Caco-2 (cell line): ENCODE results near the gene CPNE2. TPM values are rescaled to one million over a fixed set of nuclear protein-coding genes. Genes with fewer than 3 reads are reported as not detected.

Experiments used
- BruUV-seq: library from RNA; stranded (reverse); fragments of 400-500 nt; replicated peaks from 2 replicates; lab custom pipeline; 2021; lab: Mats Ljungman, UMichigan
- CTCF ChIA-PET: fragments of 300-600 bp; sonication (Branson Sonifier 250); formaldehyde crosslinking; loops from one replicate; lab custom pipeline; 2022; ENCODE audit warnings: antibody characterized with exemption; lab: Charles Lee
- POLR2A ChIA-PET: fragments of 300-600 bp; sonication (Branson Sonifier 250); formaldehyde crosslinking; loops from one replicate; lab custom pipeline; 2022; ENCODE audit warnings: antibody characterized with exemption; lab: Charles Lee
- DNase-seq, 2 experiments: peaks; one replicate each; pipeline versions ENCODE4 v3.0.0 to v3.0.0-alpha.2; 2020 to 2022
- H3K27me3 ChIP-seq: replicated peaks from 2 replicates; pipeline ENCODE4 v1.6.0; 2011; ENCODE audit warnings: low read length; ENCODE audit not compliant: control insufficient read depth, insufficient read depth
- H3K36me3 ChIP-seq: 2 replicates; pipeline ENCODE4 v1.5.1; 2011; ENCODE audit warnings: low read length; ENCODE audit not compliant: control insufficient read depth, insufficient read depth
- H3K4me1 ChIP-seq: fragments of 250-450 bp; sonication (Bioruptor Pico); 2 replicates; pipeline ENCODE4 v1.5.1; 2020; ENCODE audit warnings: mild to moderate bottlenecking
- H3K4me3 ChIP-seq: 2 replicates; pipeline ENCODE4 v1.5.1; 2011; ENCODE audit warnings: low read depth, mild to moderate bottlenecking, control low read depth, low read length
- H3K9me3 ChIP-seq: fragments of 250-450 bp; sonication (Bioruptor Pico); 2 replicates; pipeline ENCODE4 v1.5.1; 2020; ENCODE audit warnings: mild to moderate bottlenecking, moderate library complexity
- H3K27ac Mint-ChIP-seq: one replicate; pipeline ENCODE4 v1.8.0; 2022; ENCODE audit warnings: mixed read lengths; ENCODE audit not compliant: unreplicated experiment
- H3K27me3 Mint-ChIP-seq: one replicate; pipeline ENCODE4 v1.8.0; 2022; ENCODE audit warnings: mixed read lengths; ENCODE audit not compliant: insufficient read depth, unreplicated experiment
- H3K36me3 Mint-ChIP-seq: one replicate; pipeline ENCODE4 v1.8.0; 2022; ENCODE audit warnings: mild to moderate bottlenecking, mixed read lengths; ENCODE audit not compliant: insufficient read depth, unreplicated experiment
- H3K4me1 Mint-ChIP-seq: one replicate; pipeline ENCODE4 v1.8.0; 2022; ENCODE audit warnings: low read depth, mixed read lengths; ENCODE audit not compliant: unreplicated experiment
- H3K4me3 Mint-ChIP-seq: one replicate; pipeline ENCODE4 v1.8.0; 2022; ENCODE audit warnings: mild to moderate bottlenecking, moderate library complexity, mixed read lengths; ENCODE audit not compliant: unreplicated experiment
- H3K9me3 Mint-ChIP-seq: one replicate; pipeline ENCODE4 v1.8.0; 2022; ENCODE audit warnings: mixed read lengths; ENCODE audit not compliant: unreplicated experiment
- intact Hi-C: fragments of 100-400 bp; cut with micrococcal nuclease; formaldehyde crosslinking; loops from one replicate; pipeline ENCODE4 v1.10.0; 2022; ENCODE audit not compliant: unreplicated experiment
- total RNA-seq: library from RNA; stranded (reverse); gene quantifications from 2 replicates; pipeline ENCODE4 v1.2.3, GENCODE V29; 2022
- TF ChIP-seq, protein P1 (sequence below), 2 experiments: fragments of 200-600 bp in 1 of 2; IDR thresholded peaks; 1 replicate in 1 of 2; 2 replicates in 1 of 2; pipeline versions ENCODE4 v1.5.1 to v1.8.0; 2011 to 2022; ENCODE audit warnings: antibody characterized with exemption in 1 of 2, control low read depth in 1 of 2, inconsistent platforms in 1 of 2, low read depth in 1 of 2, low read length in 1 of 2, mild to moderate bottlenecking in 1 of 2, moderate library complexity in 1 of 2; ENCODE audit not compliant: insufficient read depth in 1 of 2, severe bottlenecking in 1 of 2, unreplicated experiment in 1 of 2

The CPNE2 gene
- total RNA-seq, 1 experiment from 2014 or later, result 46.3 TPM

DNA sequence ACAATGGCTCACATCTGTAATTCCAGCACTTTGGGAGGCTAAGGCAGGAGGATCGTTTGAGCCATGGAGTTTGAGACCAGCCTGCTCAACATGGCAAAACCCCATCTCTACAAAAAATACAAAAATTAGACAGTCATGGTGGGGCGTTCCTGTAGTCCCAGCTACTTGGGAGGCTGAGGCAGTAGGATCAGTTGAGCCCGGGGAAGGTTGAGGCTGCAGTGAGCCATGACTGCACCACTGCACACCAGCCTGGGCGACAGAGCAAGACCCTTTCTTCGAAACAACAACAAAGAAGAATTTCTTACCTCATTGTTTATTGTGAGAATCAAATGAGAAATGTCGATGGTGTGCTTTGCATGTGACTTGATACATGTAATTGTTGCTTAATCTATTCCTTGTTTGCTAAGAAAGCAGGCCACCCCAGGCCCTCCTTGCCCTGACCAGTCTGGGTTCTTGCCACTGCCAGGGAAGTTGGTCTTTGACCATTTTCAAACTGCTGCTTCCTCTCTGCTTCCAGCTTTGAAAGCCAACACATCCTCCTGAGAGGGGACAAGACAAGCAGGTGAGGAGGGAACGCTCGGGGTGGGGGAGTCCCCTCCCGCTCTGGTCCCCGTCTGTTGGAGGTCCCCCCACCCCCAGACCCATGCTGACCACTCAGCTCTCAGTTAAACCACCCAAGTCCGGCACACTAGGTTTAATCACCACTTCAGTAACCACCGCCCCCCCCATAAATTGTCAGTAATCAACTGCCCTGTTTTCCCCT is 47.3 kb upstream of the CPNE2 start:
- no peak overlapping the region for H3K4me3 ChIP-seq
- H3K9me3 ChIP-seq, result no peaks in the 10 kb centered on the region
- Mint-ChIP-seq H3K4me3 (no peak overlapping the region), H3K9me3 (peaks cover 11% of the 10 kb centered on the region), H3K27me3 (peaks cover 4% of the 10 kb centered on the region), H3K4me1 (no peaks in the 10 kb centered on the region), H3K27ac (no peak overlapping the region), H3K36me3 (no peaks in the 10 kb centered on the region)
- no peaks in the 10 kb centered on the region for H3K27me3 ChIP-seq
- BruUV-seq, result no TSS peak
- H3K36me3 ChIP-seq, result no peaks in the 10 kb centered on the region
- no peaks in the 10 kb centered on the region for H3K4me1 ChIP-seq
- TF ChIP-seq, protein P1, sequence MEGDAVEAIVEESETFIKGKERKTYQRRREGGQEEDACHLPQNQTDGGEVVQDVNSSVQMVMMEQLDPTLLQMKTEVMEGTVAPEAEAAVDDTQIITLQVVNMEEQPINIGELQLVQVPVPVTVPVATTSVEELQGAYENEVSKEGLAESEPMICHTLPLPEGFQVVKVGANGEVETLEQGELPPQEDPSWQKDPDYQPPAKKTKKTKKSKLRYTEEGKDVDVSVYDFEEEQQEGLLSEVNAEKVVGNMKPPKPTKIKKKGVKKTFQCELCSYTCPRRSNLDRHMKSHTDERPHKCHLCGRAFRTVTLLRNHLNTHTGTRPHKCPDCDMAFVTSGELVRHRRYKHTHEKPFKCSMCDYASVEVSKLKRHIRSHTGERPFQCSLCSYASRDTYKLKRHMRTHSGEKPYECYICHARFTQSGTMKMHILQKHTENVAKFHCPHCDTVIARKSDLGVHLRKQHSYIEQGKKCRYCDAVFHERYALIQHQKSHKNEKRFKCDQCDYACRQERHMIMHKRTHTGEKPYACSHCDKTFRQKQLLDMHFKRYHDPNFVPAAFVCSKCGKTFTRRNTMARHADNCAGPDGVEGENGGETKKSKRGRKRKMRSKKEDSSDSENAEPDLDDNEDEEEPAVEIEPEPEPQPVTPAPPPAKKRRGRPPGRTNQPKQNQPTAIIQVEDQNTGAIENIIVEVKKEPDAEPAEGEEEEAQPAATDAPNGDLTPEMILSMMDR (IDR thresholded peaks at IDR 0.05; ENCODE audit: insufficient read depth in 1 of 2, low read depth in 1 of 2, low read length in 1 of 2, severe bottlenecking in 1 of 2, unreplicated experiment in 1 of 2), result no peak
- intact Hi-C loops, result loop anchor here (1.0 to 5.0 kb wide), 2 partner anchors 93 to 174 kb away; no protein-coding TSS in a partner anchor
- ChIA-PET CTCF (interaction anchor here (0.5 to 1.4 kb wide), 10 partner anchors 8 to 252 kb away, joined by 3 to 4 read pairs (median 3); partner anchors contain the start of genes NLRC5 and PSME3IP1), POLR2A (no interaction called here)
- DNase-seq, result no peak

DNA sequence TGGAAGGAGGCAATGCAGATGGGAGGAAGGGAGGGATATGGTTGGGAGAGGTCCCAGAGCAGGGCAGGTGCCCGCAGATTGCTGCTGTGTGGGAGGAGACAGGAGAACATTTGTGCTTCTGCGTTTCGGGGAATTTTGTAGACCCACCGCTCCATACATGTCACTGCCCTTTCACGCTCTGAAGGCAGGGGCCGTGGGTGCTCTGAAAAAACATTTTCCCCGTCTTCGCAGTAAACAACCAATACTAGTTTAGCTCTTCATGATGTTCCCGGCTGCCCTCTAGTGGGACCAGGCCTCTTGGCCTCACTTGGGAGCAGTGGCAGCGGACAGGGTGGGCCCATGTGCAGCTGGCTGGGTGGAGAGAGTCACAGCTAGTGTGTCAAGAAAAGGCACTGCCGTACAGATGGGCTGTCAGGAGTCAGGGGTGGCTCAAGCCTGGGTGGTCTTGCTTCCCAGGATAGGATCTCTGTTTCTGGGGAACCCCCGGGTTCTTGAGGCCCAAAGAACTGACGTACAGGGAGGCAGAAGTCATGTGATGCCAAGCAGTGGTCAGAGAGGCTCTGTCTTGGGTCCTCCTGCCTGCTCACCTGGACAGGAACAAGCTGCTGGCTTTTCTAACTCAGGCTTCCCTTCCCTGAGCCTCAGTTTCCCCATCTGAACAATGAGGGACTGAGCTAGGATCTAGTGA is 46.5 kb upstream of the CPNE2 start:
- POLR2A ChIA-PET, result no interaction called here
- no TSS peak for BruUV-seq

DNA sequence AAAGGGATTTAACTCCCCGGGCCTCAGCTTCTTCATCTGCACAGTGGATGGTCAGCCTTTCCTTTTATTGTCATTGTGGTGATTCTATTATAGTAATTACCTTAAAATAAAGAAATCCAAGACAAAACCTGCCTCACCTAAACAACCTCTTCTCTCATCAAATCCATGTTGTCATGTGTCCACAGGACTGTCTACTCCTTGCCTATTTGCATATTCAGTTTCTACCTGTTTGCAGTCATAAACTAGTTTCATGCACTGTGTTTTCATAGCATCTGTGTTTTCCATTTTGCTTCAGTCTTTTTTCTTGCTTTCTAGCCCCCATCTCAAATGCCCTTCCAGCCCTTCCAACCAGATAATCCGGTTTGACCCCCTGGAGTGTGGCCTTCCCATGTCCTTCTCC is 44.3 kb upstream of the CPNE2 start:
- CTCF ChIA-PET, result no interaction called here
- TF ChIP-seq, protein P1 (IDR thresholded peaks at IDR 0.05; ENCODE audit: insufficient read depth in 1 of 2, low read depth in 1 of 2, low read length in 1 of 2, severe bottlenecking in 1 of 2, unreplicated experiment in 1 of 2), result no peak
- no peaks in the 10 kb centered on the region for H3K36me3 ChIP-seq
- no peak overlapping the region for H3K4me3 ChIP-seq
- DNase-seq, result no peak
- Mint-ChIP-seq H3K27me3 (peaks cover 3% of the 10 kb centered on the region), H3K9me3 (no peaks in the 10 kb centered on the region), H3K36me3 (no peaks in the 10 kb centered on the region), H3K27ac (no peak overlapping the region), H3K4me1 (no peaks in the 10 kb centered on the region), H3K4me3 (no peak overlapping the region)
- intact Hi-C loops, result loop anchor here (5.0 kb wide), 1 partner anchor 96 kb away; no protein-coding TSS in a partner anchor
- no peaks in the 10 kb centered on the region for H3K9me3 ChIP-seq
- no peaks in the 10 kb centered on the region for H3K27me3 ChIP-seq
- no TSS peak for BruUV-seq
- H3K4me1 ChIP-seq, result no peaks in the 10 kb centered on the region
- POLR2A ChIA-PET, result no interaction called here

More for the DNA sequence above, 46.5 kb upstream of the CPNE2 start:
- intact Hi-C loops, result loop anchor here (1.0 to 5.0 kb wide), 2 partner anchors 94 to 175 kb away; no protein-coding TSS in a partner anchor
- H3K36me3 Mint-ChIP-seq, result no peaks in the 10 kb centered on the region
- H3K4me1 Mint-ChIP-seq, result no peaks in the 10 kb centered on the region
- TF ChIP-seq, protein P1 (IDR thresholded peaks at IDR 0.05; ENCODE audit: insufficient read depth in 1 of 2, low read depth in 1 of 2, low read length in 1 of 2, severe bottlenecking in 1 of 2, unreplicated experiment in 1 of 2), result peak; percentile 47 to 89
- Histone ChIP-seq H3K36me3 (no peaks in the 10 kb centered on the region), H3K4me1 (no peaks in the 10 kb centered on the region), H3K4me3 (no peak overlapping the region), H3K27me3 (no peaks in the 10 kb centered on the region), H3K9me3 (no peaks in the 10 kb centered on the region)
- H3K27ac Mint-ChIP-seq, result no peak overlapping the region
- no peak overlapping the region for H3K4me3 Mint-ChIP-seq
- H3K27me3 Mint-ChIP-seq, result peaks cover 4% of the 10 kb centered on the region
- DNase-seq, result peak; percentile 58 to 64
- CTCF ChIA-PET, result interaction anchor here (0.5 to 1.4 kb wide), 10 partner anchors 9 to 253 kb away, joined by 3 to 4 read pairs (median 3); partner anchors contain the start of genes NLRC5 and PSME3IP1
- H3K9me3 Mint-ChIP-seq, result peaks cover 8% of the 10 kb centered on the region
